SK-N-SH (cell line): ENCODE results near the gene IRX6. TPM values are rescaled to one million over a fixed set of nuclear protein-coding genes. Genes with fewer than 3 reads are reported as not detected.

Experiments used
- CTCF ChIA-PET: fragments of 300-600, 350-600 bp; formaldehyde crosslinking; extraction: SDS; loops from one replicate; lab custom pipeline; 2021; lab: Yijun Ruan, JAX
- POLR2A ChIA-PET: fragments of 350-600 bp; sonication (Branson Sonifier 250); formaldehyde crosslinking; extraction: SDS; loops from one replicate; lab custom pipeline; 2020; ENCODE audit warnings: antibody characterized with exemption, inconsistent platforms; lab: Yijun Ruan, JAX
- DNase-seq: peaks from one replicate; pipeline ENCODE4 v3.0.0; 2012
- H2AFZ ChIP-seq: fragments of 200-600 bp; sonication (generic); 2 replicates; pipeline ENCODE4 v1.8.1; 2016; ENCODE audit warnings: antibody characterized with exemption, mild to moderate bottlenecking, low read depth
- H3F3A ChIP-seq: fragments of 200-600 bp; sonication (generic); replicated peaks from 2 replicates; pipeline ENCODE3; 2016; ENCODE audit warnings: antibody characterized with exemption, mild to moderate bottlenecking; ENCODE audit not compliant: insufficient read depth
- H3K27ac ChIP-seq, 2 experiments: fragments of 200-500 bp in 1 of 2; fragments of 200-600 bp in 1 of 2; sonication (Bioruptor generic) in 1 of 2; sonication (generic), shearing (Covaris generic) in 1 of 2; 2 replicates each; pipeline versions ENCODE4 v1.5.1 to v1.6.1; 2014 to 2016; ENCODE audit warnings: low read depth in 2 of 2, inconsistent platforms in 1 of 2, low read length in 1 of 2, mild to moderate bottlenecking in 1 of 2, mixed read lengths in 1 of 2
- H3K27me3 ChIP-seq: fragments of 200-600 bp; sonication (generic), shearing (Covaris generic); 2 replicates; pipeline ENCODE4 v1.6.1; 2016; ENCODE audit warnings: mixed run types; ENCODE audit not compliant: insufficient read depth
- H3K36me3 ChIP-seq, 2 experiments: fragments of 200-500 bp in 1 of 2; fragments of 200-600 bp in 1 of 2; sonication (Bioruptor generic) in 1 of 2; sonication (generic) in 1 of 2; replicated peaks in 1 of 2; 2 replicates each; pipeline versions ENCODE3 to v1.5.1; 2014 to 2016; ENCODE audit warnings: low read length in 1 of 2, mild to moderate bottlenecking in 1 of 2; ENCODE audit not compliant: insufficient read depth in 2 of 2, control insufficient read depth in 1 of 2
- H3K4me1 ChIP-seq, 2 experiments: fragments of 200-500 bp in 1 of 2; fragments of 200-600 bp in 1 of 2; sonication (Bioruptor generic) in 1 of 2; sonication (generic), shearing (Covaris generic) in 1 of 2; 2 replicates each; pipeline versions ENCODE4 v1.5.1 to v1.6.1; 2014 to 2016; ENCODE audit warnings: low read depth in 1 of 2, low read length in 1 of 2, mixed run types in 1 of 2; ENCODE audit not compliant: insufficient read depth in 2 of 2, control insufficient read depth in 1 of 2
- H3K4me2 ChIP-seq: fragments of 200-600 bp; sonication (generic), shearing (Covaris generic); 2 replicates; pipeline ENCODE4 v1.6.1; 2017; ENCODE audit warnings: mixed run types
- H3K4me3 ChIP-seq, 2 experiments: fragments of 200-500 bp in 1 of 2; fragments of 200-600 bp in 1 of 2; sonication (Bioruptor generic) in 1 of 2; sonication (generic), shearing (Covaris generic) in 1 of 2; 2 replicates each; pipeline versions ENCODE4 v1.5.1 to v1.8.1; 2014 to 2016; ENCODE audit warnings: low read depth in 2 of 2, inconsistent platforms in 1 of 2, low read length in 1 of 2, mild to moderate bottlenecking in 1 of 2, mixed read lengths in 1 of 2, moderate library complexity in 1 of 2
- H3K79me2 ChIP-seq: fragments of 200-600 bp; sonication (generic); 2 replicates; pipeline ENCODE4 v1.8.1; 2017; ENCODE audit warnings: mild to moderate bottlenecking; ENCODE audit not compliant: insufficient read depth
- H3K9ac ChIP-seq: fragments of 200-600 bp; sonication (generic); 2 replicates; pipeline ENCODE4 v1.6.1; 2017; ENCODE audit warnings: mixed run types
- H3K9me2 ChIP-seq: fragments of 200-600 bp; sonication (generic); 2 replicates; pipeline ENCODE4 v1.6.1; 2017; ENCODE audit warnings: mixed run types
- H3K9me3 ChIP-seq: fragments of 200-600 bp; sonication (generic); 2 replicates; pipeline ENCODE4 v1.6.1; 2017; ENCODE audit warnings: mixed run types, mild to moderate bottlenecking, moderate library complexity
- H4K20me1 ChIP-seq: fragments of 200-600 bp; sonication (generic); 2 replicates; pipeline ENCODE4 v1.6.1; 2017; ENCODE audit warnings: mild to moderate bottlenecking, mixed run types; ENCODE audit not compliant: insufficient read depth
- CHD2 ChIP-seq: fragments of 150-350 bp; IDR thresholded peaks from 2 replicates; pipeline ENCODE4 v1.6.1; 2018; ENCODE audit warnings: low read length; ENCODE audit not compliant: partially characterized antibody
- CTCF ChIP-seq: fragments of 200-600 bp; sonication (generic); IDR thresholded peaks from 2 replicates; pipeline ENCODE4 v1.6.1; 2017; ENCODE audit warnings: antibody characterized with exemption, mild to moderate bottlenecking, moderate library complexity
- ELF1 ChIP-seq: IDR thresholded peaks from 2 replicates; pipeline ENCODE4 v1.4.0; 2012
- EZH2phosphoT487 ChIP-seq: fragments of 200-600 bp; sonication (generic); IDR thresholded peaks from 2 replicates; pipeline ENCODE4 v1.6.1; 2017; ENCODE audit warnings: low read depth, mixed run types, mild to moderate bottlenecking, antibody characterized with exemption, moderate library complexity, borderline replicate concordance
- FOXJ3 ChIP-seq: sonication (generic); formaldehyde crosslinking; IDR thresholded peaks from 2 replicates; pipeline ENCODE4 v1.5.1; 2020; ENCODE audit warnings: mild to moderate bottlenecking, missing genetic modification reagents
- FOXM1 ChIP-seq: IDR thresholded peaks from 2 replicates; pipeline ENCODE4 v1.4.0; 2012; ENCODE audit warnings: low read depth, mild to moderate bottlenecking
- GATA2 ChIP-seq: sonication (generic); formaldehyde crosslinking; IDR thresholded peaks from 2 replicates; pipeline ENCODE4 v1.5.0; 2020; ENCODE audit warnings: mild to moderate bottlenecking, missing genetic modification reagents
- NFIC ChIP-seq: IDR thresholded peaks from 2 replicates; pipeline ENCODE4 v1.4.0; 2012; ENCODE audit warnings: borderline replicate concordance
- NRF1 ChIP-seq: IDR thresholded peaks from 2 replicates; pipeline ENCODE4 v1.6.1; 2012; ENCODE audit warnings: low read depth, mild to moderate bottlenecking, low read length
- POLR2AphosphoS5 ChIP-seq: IDR thresholded peaks from 2 replicates; pipeline ENCODE4 v1.6.1; 2012; ENCODE audit warnings: low read depth, low read length
- RAD21 ChIP-seq: IDR thresholded peaks from 2 replicates; pipeline ENCODE4 v1.6.1; 2012; ENCODE audit warnings: mild to moderate bottlenecking, low read length
- RCOR1 ChIP-seq: fragments of 150-350 bp; IDR thresholded peaks from 2 replicates; pipeline ENCODE4 v1.6.1; 2017; ENCODE audit warnings: antibody characterized with exemption, low read length
- REST ChIP-seq: IDR thresholded peaks from 2 replicates; pipeline ENCODE4 v1.6.1; 2012; ENCODE audit warnings: mild to moderate bottlenecking, low read depth, low read length, moderate library complexity
- RFX5 ChIP-seq: IDR thresholded peaks from 2 replicates; pipeline ENCODE4 v1.6.1; 2012; ENCODE audit warnings: mild to moderate bottlenecking, improper control_type of control experiment, low read length
- SMC3 ChIP-seq: IDR thresholded peaks from 2 replicates; pipeline ENCODE4 v1.6.1; 2012; ENCODE audit warnings: low read depth, low read length, improper control_type of control experiment
- TAF1 ChIP-seq: IDR thresholded peaks from 2 replicates; pipeline ENCODE4 v1.6.1; 2012; ENCODE audit warnings: low read depth, mild to moderate bottlenecking, low read length, moderate library complexity, borderline replicate concordance
- TEAD4 ChIP-seq: IDR thresholded peaks from 2 replicates; pipeline ENCODE4 v1.4.0; 2012; ENCODE audit warnings: mild to moderate bottlenecking, borderline replicate concordance; ENCODE audit not compliant: insufficient read depth
- USF1 ChIP-seq: IDR thresholded peaks from 2 replicates; pipeline ENCODE4 v1.4.0; 2012; ENCODE audit warnings: low read depth, borderline replicate concordance
- ZBTB33 ChIP-seq: IDR thresholded peaks from 2 replicates; pipeline ENCODE4 v1.4.0; 2012; ENCODE audit warnings: low read depth, borderline replicate concordance
- WGBS: methylation state at CpG from one replicate; pipeline ENCODE4 v1.1.6; 2017; ENCODE audit warnings: low lambda C conversion rate; 5-methylcytosine and 5-hydroxymethylcytosine counted together
- polyA plus RNA-seq, 3 experiments: library from polyadenylated mRNA; depleted of rRNA; stranded (reverse); fragments of >200 nt; gene quantifications; 2 replicates each; pipeline ENCODE4 v1.2.3, GENCODE V29; 2012

IRX6 gene
- polyA plus RNA-seq, 1 of the 3 experiments (the other 2 are of a cell fraction), result not detected

GRCh38 chr16:55328611-55329569, 4.9 kb downstream of the IRX6 start (continued):
- TF ChIP-seq REST (no peak), TEAD4 (no peak), SMC3 (no peak), FOXM1 (no peak), NRF1 (no peak), USF1 (no peak)

GRCh38 chr16:55329791-55330428, 5.9 kb downstream of the IRX6 start:
- POLR2A ChIA-PET, result no interaction called here
- no peaks in the 10 kb centered on the region for H3F3A ChIP-seq
- no peak overlapping the region for H3K27ac ChIP-seq
- peaks cover 0 to 8% of the 10 kb centered on the region in 2 experiments; a peak in 1 of 4 replicates for H3K4me1 ChIP-seq
- H4K20me1 ChIP-seq, result no peaks in the 10 kb centered on the region
- H3K79me2 ChIP-seq, result no peaks in the 10 kb centered on the region
- WGBS, result 84% methylated on average over 4 of the region's 8 CpGs
- H3K9me3 ChIP-seq, result no peaks in the 10 kb centered on the region
- no peak overlapping the region for H3K9ac ChIP-seq
- no peak overlapping the region for H2AFZ ChIP-seq
- H3K27me3 ChIP-seq, result no peaks in the 10 kb centered on the region
- H3K9me2 ChIP-seq, result no peaks in the 10 kb centered on the region
- H3K4me3 ChIP-seq, result no peak overlapping the region
- no peak for DNase-seq
- H3K36me3 ChIP-seq, result no peaks in the 10 kb centered on the region
- CTCF ChIA-PET, result interaction anchor here (1.1 kb wide), 1 partner anchor 10 kb away, joined by 3 read pairs; no protein-coding TSS in a partner anchor
- no peak for TF ChIP-seq FOXM1
- TF ChIP-seq CHD2, result no peak
- TF ChIP-seq CTCF, result no peak
- no peak for TF ChIP-seq EZH2phosphoT487
- no peak for TF ChIP-seq POLR2AphosphoS5
- no peak for TF ChIP-seq GATA2 (CRISPR knock-in tag)
- TF ChIP-seq RAD21, result no peak
- TF ChIP-seq RFX5, result no peak
- no peak for TF ChIP-seq FOXJ3 (CRISPR knock-in tag)
- TF ChIP-seq RCOR1, result no peak
- TF ChIP-seq NFIC, result no peak
- no peak for TF ChIP-seq ELF1
- no peak for TF ChIP-seq SMC3
- no peak for TF ChIP-seq NRF1
- TF ChIP-seq TAF1, result no peak
- no peak for TF ChIP-seq ZBTB33
- no peak for TF ChIP-seq USF1
- no peak for TF ChIP-seq TEAD4
- H3K4me2 ChIP-seq, result no peak overlapping the region
